Gastrocnemius medialis (tissue), 4 donors: ENCODE results near the gene CLCN6.

Source experiments
- POLR2A ChIP-seq, 2 donors: fragments of 450-650 bp; IDR thresholded peaks; one replicate each; pipeline ENCODE4 v1.6.1; 2017; ENCODE audit warnings: antibody characterized with exemption in 2 of 2, mild to moderate bottlenecking in 2 of 2, moderate library complexity in 2 of 2
- TF ChIP-seq, protein P1 (sequence below), 5 experiments: fragments of 450-650 bp in 3 of 5; fragments of 200-600 bp in 2 of 5; sonication (generic) in 2 of 5; IDR thresholded peaks in 4 of 5; conservative IDR thresholded peaks in 1 of 5; 1 replicate in 4 of 5; 2 replicates in 1 of 5; pipeline ENCODE4 v1.5.1; 2016 to 2019; ENCODE audit warnings: antibody characterized with exemption in 5 of 5, mild to moderate bottlenecking in 3 of 5, moderate library complexity in 3 of 5

GRCh38 chr1:11885916-11886315 lies 79.9 kb downstream of the CLCN6 start:
- TF ChIP-seq, protein P1, sequence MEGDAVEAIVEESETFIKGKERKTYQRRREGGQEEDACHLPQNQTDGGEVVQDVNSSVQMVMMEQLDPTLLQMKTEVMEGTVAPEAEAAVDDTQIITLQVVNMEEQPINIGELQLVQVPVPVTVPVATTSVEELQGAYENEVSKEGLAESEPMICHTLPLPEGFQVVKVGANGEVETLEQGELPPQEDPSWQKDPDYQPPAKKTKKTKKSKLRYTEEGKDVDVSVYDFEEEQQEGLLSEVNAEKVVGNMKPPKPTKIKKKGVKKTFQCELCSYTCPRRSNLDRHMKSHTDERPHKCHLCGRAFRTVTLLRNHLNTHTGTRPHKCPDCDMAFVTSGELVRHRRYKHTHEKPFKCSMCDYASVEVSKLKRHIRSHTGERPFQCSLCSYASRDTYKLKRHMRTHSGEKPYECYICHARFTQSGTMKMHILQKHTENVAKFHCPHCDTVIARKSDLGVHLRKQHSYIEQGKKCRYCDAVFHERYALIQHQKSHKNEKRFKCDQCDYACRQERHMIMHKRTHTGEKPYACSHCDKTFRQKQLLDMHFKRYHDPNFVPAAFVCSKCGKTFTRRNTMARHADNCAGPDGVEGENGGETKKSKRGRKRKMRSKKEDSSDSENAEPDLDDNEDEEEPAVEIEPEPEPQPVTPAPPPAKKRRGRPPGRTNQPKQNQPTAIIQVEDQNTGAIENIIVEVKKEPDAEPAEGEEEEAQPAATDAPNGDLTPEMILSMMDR (IDR thresholded peaks at IDR 0.05 in 4 of 5, conservative IDR thresholded peaks at IDR 0.05 in 1 of 5), result no peak
- no peak for TF ChIP-seq POLR2A (IDR thresholded peaks at IDR 0.05)
